HG03354 (cell line): ENCODE data around the gene KBTBD13.

Source experiments
- ATAC-seq: cut with Tn5 transposase; IDR thresholded peaks from one replicate; pipeline ENCODE4 v1.9.1; 2021; ENCODE audit warnings: mild to moderate bottlenecking; ENCODE audit not compliant: unreplicated experiment, poor library complexity, severe bottlenecking

The KBTBD13 gene

DNA sequence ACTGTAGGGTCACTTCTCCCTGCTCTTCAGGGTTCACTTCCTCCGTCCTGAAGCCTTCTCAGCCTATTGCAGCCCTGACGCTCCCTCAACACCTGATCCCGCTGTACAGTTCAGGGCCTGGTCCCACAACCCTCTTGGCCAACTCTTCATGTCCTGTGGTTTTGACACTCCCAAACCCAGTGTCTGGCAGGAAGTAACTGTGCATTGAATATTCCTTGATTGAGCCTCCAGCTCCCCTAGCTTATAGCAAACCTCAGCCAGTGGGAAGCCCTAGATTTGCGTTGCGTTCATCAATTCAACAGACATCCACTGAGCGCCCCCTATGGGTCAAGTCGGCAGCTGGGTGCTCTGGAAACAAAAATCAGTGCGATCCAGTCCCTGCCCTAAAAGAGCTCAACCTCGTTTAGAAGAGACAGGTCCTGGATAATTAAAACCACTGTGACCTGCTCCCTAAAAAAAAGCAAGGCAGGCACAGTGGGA, 24.9 kb downstream of the KBTBD13 start:
- no peak for ATAC-seq

DNA sequence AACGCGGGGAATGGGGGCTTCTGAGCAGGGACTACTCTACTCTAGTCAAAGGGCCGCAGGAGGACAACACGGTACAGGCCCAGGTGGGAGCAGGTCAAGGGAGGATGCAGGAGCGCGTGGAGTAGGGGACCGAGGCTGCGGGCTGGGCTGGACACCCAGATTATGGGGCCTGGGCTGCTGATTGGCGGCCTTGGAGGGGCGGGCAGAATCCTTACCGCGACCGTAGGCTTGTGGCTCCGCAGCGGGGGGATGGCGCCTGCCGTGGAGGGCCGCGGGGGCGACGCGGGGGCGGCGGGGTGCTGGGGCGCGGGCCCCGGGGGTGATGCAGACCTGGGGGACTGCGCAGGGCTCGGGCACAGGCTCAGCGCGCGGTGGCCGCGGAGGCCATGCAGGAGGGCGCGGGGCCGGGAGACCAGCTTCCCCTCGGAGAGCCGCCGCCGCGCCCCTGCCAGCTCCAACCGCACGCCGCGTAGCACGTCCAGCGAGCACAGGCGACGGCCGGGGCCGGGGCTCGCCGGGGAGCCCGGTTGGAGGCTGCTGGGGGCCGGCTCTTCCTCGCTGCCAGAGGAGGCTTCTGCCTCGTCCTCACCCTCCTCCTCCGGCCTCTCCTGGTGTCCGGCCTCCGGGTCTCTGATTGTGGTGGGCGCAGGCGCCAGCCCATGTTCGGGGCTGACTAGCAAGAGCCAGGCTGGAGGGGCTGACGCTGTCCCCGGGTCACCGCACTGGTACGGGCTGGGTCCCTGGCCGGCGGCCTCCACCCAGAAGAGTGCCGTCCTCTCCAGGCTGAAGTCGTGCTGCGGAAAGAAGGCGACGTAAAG, 25.6 kb downstream of the KBTBD13 start:
- ATAC-seq = no peak

DNA sequence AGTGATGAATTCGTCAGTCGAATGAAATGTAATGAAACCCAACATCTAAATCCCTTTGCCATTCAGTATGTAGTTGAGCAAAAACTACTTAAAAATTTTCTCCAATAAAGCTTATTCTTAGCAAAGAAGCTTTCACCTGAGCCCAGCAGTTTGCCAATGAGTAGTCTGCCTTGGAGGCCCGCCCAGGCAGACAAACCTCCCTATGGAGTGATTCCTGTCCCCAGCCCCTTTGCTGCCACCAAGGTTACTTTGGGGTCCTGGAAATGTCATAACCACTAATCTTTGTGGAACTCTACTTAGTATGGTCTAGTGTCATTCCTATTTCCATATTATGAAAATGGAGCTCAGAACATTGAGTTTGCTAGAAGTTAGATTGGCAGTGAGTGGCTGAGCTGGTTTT, 26.4 kb downstream of the KBTBD13 start:
- ATAC-seq = no peak

DNA sequence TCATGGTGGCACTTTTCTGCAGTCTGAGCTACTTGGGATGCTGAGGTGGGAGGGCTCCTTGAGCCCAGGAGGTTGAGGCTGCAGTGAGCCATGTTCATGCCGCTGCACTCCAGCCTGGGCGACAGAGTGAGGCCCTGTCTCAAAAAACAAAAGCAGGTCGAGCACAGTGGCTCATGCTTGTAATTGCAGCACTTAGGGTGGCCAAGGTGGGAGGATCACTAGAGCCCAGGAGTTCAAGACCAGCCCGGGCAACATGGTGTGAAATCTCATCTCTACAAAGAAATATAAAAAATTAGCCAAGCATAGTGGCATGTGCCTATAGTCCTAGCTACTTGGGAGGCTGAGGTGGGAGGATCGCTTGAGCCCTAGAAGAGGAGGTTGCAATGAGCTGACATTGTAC, 28.5 kb downstream of the KBTBD13 start:
- no peak for ATAC-seq

- ATAC-seq = no peak
Measured at GRCh38 chr15:65106011-65106590, 29.6 kb downstream of the KBTBD13 start.

GRCh38 chr15:65110676-65111292, 34.2 kb downstream of the KBTBD13 start:
- ATAC-seq = no peak

DNA sequence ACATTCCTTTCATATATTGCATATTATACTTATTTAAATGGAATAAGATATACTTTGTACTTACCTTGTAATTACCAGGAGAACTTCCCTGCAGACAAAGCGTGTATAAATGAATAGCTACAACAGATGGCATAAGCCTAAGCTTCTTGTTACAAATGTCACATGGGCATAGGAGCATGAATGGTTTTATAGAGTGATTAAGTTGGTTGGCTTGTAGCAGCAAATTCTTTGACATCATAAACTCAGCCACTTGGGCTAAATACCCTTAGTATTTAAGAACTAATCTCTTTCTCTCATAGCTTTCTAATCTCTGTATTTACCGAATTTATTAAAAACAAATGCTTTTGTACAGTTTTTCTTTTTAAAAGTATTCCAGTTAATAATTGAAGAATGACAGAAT, 38.5 kb downstream of the KBTBD13 start, which contains the start of gene UBAP1L:
TSS of gene UBAP1L (minus strand) at position 115 of the 400 bp plus-strand sequence. CDS start 8,985 bp downstream, outside the sequence.
- no peak for ATAC-seq

GRCh38 chr15:65115542-65115941, 39.0 kb downstream of the KBTBD13 start:
- no peak for ATAC-seq
